ENCODE measurements around the gene RGS13. TPM values are rescaled to one million over a fixed set of nuclear protein-coding genes. Genes with fewer than 3 reads are reported as not detected.

RGS13 gene
- total and polyA plus RNA-seq, 10 of the 15 experiments (the other 5 are each of a cell fraction or from before 2014, with no cell fraction given): 0.23 to 16.0 (median 0.36) TPM; not detected in 1

DNA sequence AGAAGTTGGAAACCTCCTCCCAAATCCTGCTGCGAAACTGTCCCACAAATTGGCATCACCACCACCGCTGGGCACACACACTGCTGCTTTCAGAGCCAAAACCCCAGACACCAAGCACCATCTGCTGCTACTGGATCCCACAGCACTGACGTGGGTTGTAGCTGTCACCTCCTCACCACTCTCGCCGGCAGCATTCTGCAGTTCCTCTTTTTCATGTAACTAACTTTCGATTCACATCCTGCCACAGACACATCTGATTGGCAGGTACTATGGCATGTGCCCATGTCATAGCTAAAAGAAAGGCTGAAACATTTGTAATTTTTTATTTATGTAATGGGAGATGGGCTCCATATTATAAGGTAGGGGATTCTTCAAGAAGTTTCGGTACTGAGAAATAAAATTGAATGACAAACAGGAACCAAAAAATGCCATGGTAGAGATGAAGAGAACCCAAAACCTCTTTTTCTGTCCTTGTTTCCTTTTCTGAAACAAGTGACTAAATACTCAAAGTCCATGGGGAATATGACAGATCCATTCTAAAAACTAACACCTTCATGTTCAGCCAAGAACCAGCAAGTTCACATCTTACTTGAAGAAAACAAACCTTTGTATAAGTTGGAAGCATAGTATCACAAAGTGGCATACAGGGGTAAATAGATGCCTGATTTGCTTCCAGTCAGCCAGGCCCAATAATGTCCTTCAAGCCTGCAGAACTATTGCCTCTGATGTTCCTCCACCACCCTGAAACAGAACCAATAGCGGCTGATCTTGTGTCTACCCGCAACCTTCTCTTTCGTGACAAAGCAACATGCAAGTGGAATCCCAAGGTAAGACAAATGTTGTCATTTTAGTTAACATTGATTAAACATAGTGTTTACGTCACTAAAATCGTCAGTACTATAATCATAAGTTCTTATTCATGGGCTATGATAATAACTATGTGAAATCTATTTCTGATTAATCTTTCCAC lies 26.6 kb upstream of the RGS13 start (continued):
- TF ChIP-seq TARDBP (IDR thresholded peaks at IDR 0.05; ENCODE audit: borderline replicate concordance) (0 out of 2 replicates have a peak, but pooled peaks have one; percentile 41), SIN3A (IDR thresholded peaks at IDR 0.05; ENCODE audit: low read depth, low read length) (no peak), NR2F1 (conservative IDR thresholded peaks at IDR 0.05) (peak; percentile 89), MEF2B (IDR thresholded peaks at IDR 0.05; ENCODE audit: partially characterized antibody, poor library complexity, severe bottlenecking) (peak; percentile 86), NFYB (IDR thresholded peaks at IDR 0.05; ENCODE audit: insufficient read depth, low read depth, low read length) (peak; percentile 87), POU2F2 (IDR thresholded peaks at IDR 0.05; ENCODE audit: borderline replicate concordance, low read depth, low read length) (peak; percentile 93), SUPT20H (IDR thresholded peaks at IDR 0.05; ENCODE audit: borderline replicate concordance, control insufficient read depth, low read depth, low read length) (no peak), RBBP5 (conservative IDR thresholded peaks at IDR 0.05) (no peak), PAX5 (IDR thresholded peaks at IDR 0.05; ENCODE audit: borderline replicate concordance, low read depth, low read length) (peak; percentile 98), PAX8 (IDR thresholded peaks at IDR 0.05) (no peak), CEBPB (IDR thresholded peaks at IDR 0.05; ENCODE audit: borderline replicate concordance in 1 of 2, low read depth in 2 of 2, low read length in 2 of 2) (no peak), SMARCA5 (IDR thresholded peaks at IDR 0.05) (0 out of 2 replicates have a peak, but pooled peaks have one; percentile 19), BMI1 (IDR thresholded peaks at IDR 0.05; ENCODE audit: borderline replicate concordance) (peak; percentile 85), BRCA1 (IDR thresholded peaks at IDR 0.05; ENCODE audit: low read depth, low read length) (no peak), SPI1 (IDR thresholded peaks at IDR 0.05; ENCODE audit: borderline replicate concordance, insufficient read depth, low read depth, low read length) (peak; percentile 100), RAD51 (IDR thresholded peaks at IDR 0.05) (peak; percentile 94)
- TF ChIP-seq, protein P1, sequence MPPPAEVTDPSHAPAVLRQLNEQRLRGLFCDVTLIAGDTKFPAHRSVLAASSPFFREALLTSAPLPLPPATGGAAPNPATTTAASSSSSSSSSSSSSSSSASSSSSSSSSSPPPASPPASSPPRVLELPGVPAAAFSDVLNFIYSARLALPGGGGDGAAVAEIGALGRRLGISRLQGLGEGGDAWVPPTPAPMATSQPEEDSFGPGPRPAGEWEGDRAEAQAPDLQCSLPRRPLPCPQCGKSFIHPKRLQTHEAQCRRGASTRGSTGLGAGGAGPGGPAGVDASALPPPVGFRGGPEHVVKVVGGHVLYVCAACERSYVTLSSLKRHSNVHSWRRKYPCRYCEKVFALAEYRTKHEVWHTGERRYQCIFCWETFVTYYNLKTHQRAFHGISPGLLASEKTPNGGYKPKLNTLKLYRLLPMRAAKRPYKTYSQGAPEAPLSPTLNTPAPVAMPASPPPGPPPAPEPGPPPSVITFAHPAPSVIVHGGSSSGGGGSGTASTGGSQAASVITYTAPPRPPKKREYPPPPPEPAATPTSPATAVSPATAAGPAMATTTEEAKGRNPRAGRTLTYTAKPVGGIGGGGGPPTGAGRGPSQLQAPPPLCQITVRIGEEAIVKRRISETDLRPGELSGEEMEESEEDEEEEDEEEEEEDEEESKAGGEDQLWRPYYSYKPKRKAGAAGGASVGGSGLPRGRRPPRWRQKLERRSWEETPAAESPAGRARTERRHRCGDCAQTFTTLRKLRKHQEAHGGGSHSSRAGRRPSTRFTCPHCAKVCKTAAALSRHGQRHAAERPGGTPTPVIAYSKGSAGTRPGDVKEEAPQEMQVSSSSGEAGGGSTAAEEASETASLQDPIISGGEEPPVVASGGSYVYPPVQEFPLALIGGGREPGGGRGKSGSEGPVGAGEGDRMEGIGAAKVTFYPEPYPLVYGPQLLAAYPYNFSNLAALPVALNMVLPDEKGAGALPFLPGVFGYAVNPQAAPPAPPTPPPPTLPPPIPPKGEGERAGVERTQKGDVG (CRISPR knock-in tag; IDR thresholded peaks at IDR 0.05): no peak
- TF ChIP-seq, protein P2, sequence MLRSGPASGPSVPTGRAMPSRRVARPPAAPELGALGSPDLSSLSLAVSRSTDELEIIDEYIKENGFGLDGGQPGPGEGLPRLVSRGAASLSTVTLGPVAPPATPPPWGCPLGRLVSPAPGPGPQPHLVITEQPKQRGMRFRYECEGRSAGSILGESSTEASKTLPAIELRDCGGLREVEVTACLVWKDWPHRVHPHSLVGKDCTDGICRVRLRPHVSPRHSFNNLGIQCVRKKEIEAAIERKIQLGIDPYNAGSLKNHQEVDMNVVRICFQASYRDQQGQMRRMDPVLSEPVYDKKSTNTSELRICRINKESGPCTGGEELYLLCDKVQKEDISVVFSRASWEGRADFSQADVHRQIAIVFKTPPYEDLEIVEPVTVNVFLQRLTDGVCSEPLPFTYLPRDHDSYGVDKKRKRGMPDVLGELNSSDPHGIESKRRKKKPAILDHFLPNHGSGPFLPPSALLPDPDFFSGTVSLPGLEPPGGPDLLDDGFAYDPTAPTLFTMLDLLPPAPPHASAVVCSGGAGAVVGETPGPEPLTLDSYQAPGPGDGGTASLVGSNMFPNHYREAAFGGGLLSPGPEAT (IDR thresholded peaks at IDR 0.05; ENCODE audit: low read depth): peak; percentile 95
- TF ChIP-seq, protein P3, sequence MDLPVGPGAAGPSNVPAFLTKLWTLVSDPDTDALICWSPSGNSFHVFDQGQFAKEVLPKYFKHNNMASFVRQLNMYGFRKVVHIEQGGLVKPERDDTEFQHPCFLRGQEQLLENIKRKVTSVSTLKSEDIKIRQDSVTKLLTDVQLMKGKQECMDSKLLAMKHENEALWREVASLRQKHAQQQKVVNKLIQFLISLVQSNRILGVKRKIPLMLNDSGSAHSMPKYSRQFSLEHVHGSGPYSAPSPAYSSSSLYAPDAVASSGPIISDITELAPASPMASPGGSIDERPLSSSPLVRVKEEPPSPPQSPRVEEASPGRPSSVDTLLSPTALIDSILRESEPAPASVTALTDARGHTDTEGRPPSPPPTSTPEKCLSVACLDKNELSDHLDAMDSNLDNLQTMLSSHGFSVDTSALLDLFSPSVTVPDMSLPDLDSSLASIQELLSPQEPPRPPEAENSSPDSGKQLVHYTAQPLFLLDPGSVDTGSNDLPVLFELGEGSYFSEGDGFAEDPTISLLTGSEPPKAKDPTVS (IDR thresholded peaks at IDR 0.05; ENCODE audit: low read depth, low read length): no peak
- TF ChIP-seq, protein P4, sequence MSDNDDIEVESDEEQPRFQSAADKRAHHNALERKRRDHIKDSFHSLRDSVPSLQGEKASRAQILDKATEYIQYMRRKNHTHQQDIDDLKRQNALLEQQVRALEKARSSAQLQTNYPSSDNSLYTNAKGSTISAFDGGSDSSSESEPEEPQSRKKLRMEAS (IDR thresholded peaks at IDR 0.05; ENCODE audit: low read depth, low read length): peak; percentile 67; the same call in 1 of the 2 replicates
- TF ChIP-seq, protein P5, sequence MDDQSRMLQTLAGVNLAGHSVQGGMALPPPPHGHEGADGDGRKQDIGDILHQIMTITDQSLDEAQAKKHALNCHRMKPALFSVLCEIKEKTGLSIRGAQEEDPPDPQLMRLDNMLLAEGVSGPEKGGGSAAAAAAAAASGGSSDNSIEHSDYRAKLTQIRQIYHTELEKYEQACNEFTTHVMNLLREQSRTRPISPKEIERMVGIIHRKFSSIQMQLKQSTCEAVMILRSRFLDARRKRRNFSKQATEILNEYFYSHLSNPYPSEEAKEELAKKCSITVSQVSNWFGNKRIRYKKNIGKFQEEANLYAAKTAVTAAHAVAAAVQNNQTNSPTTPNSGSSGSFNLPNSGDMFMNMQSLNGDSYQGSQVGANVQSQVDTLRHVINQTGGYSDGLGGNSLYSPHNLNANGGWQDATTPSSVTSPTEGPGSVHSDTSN (IDR thresholded peaks at IDR 0.05; ENCODE audit: insufficient replicate concordance, low read depth, low read length): peak; percentile 86
